Calu3 (cell line): ENCODE results near the gene THOC6. TPM values are rescaled to one million over a fixed set of nuclear protein-coding genes. Genes with fewer than 3 reads are reported as not detected.
A peak's percentile ranks its signal among the peaks of the same experiment; 100 is the strongest.

Experiments
- BruUV-seq: library from RNA; stranded (reverse); fragments of 400-500 nt; replicated peaks from 2 replicates; lab custom pipeline; 2021; lab: Mats Ljungman, UMichigan
- CTCF ChIA-PET: fragments of 300-600 bp; sonication (Branson Sonifier 250); formaldehyde crosslinking; loops from one replicate; lab custom pipeline; 2022; ENCODE audit warnings: antibody characterized with exemption; lab: Charles Lee
- DNase-seq: peaks from one replicate; pipeline ENCODE4 v3.0.0; 2022
- H3K27ac Mint-ChIP-seq: one replicate; pipeline ENCODE4 v1.8.0; 2022; ENCODE audit warnings: mixed read lengths; ENCODE audit not compliant: unreplicated experiment
- H3K27me3 Mint-ChIP-seq: one replicate; pipeline ENCODE4 v1.8.0; 2022; ENCODE audit warnings: mixed read lengths; ENCODE audit not compliant: unreplicated experiment
- H3K36me3 Mint-ChIP-seq: one replicate; pipeline ENCODE4 v1.8.0; 2022; ENCODE audit warnings: mild to moderate bottlenecking, moderate library complexity, mixed read lengths; ENCODE audit not compliant: insufficient read depth, unreplicated experiment
- H3K4me1 Mint-ChIP-seq: one replicate; pipeline ENCODE4 v1.8.0; 2022; ENCODE audit warnings: mild to moderate bottlenecking, low read depth, mixed read lengths; ENCODE audit not compliant: unreplicated experiment
- H3K4me3 Mint-ChIP-seq: one replicate; pipeline ENCODE4 v1.8.0; 2022; ENCODE audit warnings: mild to moderate bottlenecking, low read depth, moderate library complexity, mixed read lengths; ENCODE audit not compliant: unreplicated experiment
- H3K9me3 Mint-ChIP-seq: one replicate; pipeline ENCODE4 v1.8.0; 2022; ENCODE audit warnings: low read depth, mixed read lengths; ENCODE audit not compliant: unreplicated experiment
- CTCF ChIP-seq: fragments of 200-600 bp; IDR thresholded peaks from one replicate; pipeline ENCODE4 v1.8.0; 2022; ENCODE audit warnings: antibody characterized with exemption; ENCODE audit not compliant: unreplicated experiment
- intact Hi-C: fragments of 100-400 bp; cut with micrococcal nuclease; formaldehyde crosslinking; loops from one replicate; pipeline ENCODE4 v1.10.0; 2022; ENCODE audit not compliant: unreplicated experiment
- total RNA-seq: library from RNA; stranded (reverse); gene quantifications from 2 replicates; pipeline ENCODE4 v1.2.3, GENCODE V29; 2022

THOC6 gene
- total RNA-seq, 1 experiment from 2014 or later = 50.8 TPM

- Mint-ChIP-seq H3K27me3 (no peaks in the 10 kb centered on the region), H3K36me3 (peaks cover 95% of the 10 kb centered on the region), H3K4me3 (no peak overlapping the region), H3K9me3 (no peaks in the 10 kb centered on the region), H3K4me1 (peaks cover 21% of the 10 kb centered on the region), H3K27ac (peak overlapping the region; percentile 63)
- intact Hi-C loops = no loop called here
- TF ChIP-seq CTCF = no peak
- no peak for DNase-seq
- BruUV-seq = no TSS peak
- CTCF ChIA-PET = interaction anchor here (0.6 to 1.5 kb wide), 2 partner anchors 32 to 1745 kb away, joined by 3 to 4 read pairs; no protein-coding TSS in a partner anchor
Measured at GRCh38 chr16:3026609-3027488, 3.0 kb downstream of the THOC6 start.

GRCh38 chr16:3027489-3027795, 3.6 kb downstream of the THOC6 start:
- H3K27ac Mint-ChIP-seq = peak overlapping the region; percentile 63
- CTCF ChIA-PET = interaction anchor here (0.6 to 1.5 kb wide), 3 partner anchors 24 to 1745 kb away, joined by 3 to 12 read pairs (median 4); no protein-coding TSS in a partner anchor
- H3K27me3 Mint-ChIP-seq = no peaks in the 10 kb centered on the region
- no peak for TF ChIP-seq CTCF
- no peak for DNase-seq
- H3K9me3 Mint-ChIP-seq = no peaks in the 10 kb centered on the region
- intact Hi-C loops = no loop called here
- no peak overlapping the region for H3K4me3 Mint-ChIP-seq
- peaks cover 89% of the 10 kb centered on the region for H3K36me3 Mint-ChIP-seq
- peaks cover 18% of the 10 kb centered on the region for H3K4me1 Mint-ChIP-seq
- BruUV-seq = no TSS peak

DNA sequence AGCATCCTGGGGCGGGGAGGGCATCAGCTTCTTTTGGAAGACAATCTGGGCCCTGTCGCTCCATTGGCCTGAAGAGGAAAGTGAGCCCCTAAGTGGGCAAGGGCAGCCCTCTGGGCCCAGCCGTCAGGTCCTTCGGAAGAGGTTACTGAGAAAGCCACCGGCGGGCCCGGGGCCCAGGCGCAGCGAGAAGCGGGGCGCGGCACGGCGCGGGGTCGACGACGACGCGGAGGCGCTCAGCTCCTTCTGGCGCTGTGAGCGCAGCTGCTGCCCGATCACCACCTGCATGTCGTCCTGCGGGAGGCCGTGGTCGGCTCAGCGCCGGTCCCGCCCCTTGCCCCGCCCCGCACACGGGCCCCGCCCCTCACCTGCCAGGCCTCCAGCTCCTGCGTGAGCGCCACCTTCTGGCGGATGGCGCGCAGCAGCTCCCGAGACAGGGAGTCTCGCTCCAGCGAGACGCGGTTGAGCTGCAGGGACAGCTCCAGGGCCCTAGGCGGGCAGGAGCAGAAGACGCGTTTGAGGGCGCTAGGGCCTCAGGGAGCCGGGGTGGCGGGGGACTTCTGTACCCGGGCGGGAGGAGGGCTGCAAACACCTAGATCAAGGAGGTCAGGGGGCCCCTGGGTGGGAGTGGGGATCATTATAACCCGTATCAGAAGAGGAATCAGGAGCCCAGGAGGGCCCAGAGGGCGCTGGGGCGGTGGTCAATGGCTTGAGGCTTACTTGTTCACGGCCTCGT, 4.3 kb downstream of the THOC6 start:
- Mint-ChIP-seq H3K36me3 (peaks cover 86% of the 10 kb centered on the region), H3K27ac (peak overlapping the region; percentile 63), H3K4me3 (no peak overlapping the region), H3K27me3 (no peaks in the 10 kb centered on the region), H3K9me3 (no peaks in the 10 kb centered on the region), H3K4me1 (peaks cover 11% of the 10 kb centered on the region)
- no TSS peak for BruUV-seq
- intact Hi-C loops = no loop called here
- TF ChIP-seq CTCF = peak; percentile 55
- DNase-seq = peak; percentile 65
- CTCF ChIA-PET = interaction anchor here (0.6 to 1.5 kb wide), 5 partner anchors 8 to 776 kb away, joined by 4 to 12 read pairs (median 5); partner anchors contain the start of gene TNFRSF12A

- intact Hi-C loops = no loop called here
- Mint-ChIP-seq H3K9me3 (no peaks in the 10 kb centered on the region), H3K4me1 (peaks cover 7% of the 10 kb centered on the region), H3K36me3 (peaks cover 82% of the 10 kb centered on the region), H3K27ac (no peak overlapping the region), H3K27me3 (no peaks in the 10 kb centered on the region), H3K4me3 (no peak overlapping the region)
- DNase-seq = no peak
- TF ChIP-seq CTCF = no peak
- BruUV-seq = no TSS peak
- CTCF ChIA-PET = interaction anchor here (0.6 to 1.3 kb wide), 5 partner anchors 9 to 776 kb away, joined by 4 to 12 read pairs (median 6); partner anchors contain the start of gene TNFRSF12A
Measured at GRCh38 chr16:3028716-3029319, 5.0 kb downstream of the THOC6 start.
